Measurements from ENCODE around the gene CEP19.

- TF ChIP-seq CTCF (IDR thresholded peaks at IDR 0.05) (no peak), POLR2A (IDR thresholded peaks at IDR 0.05) (no peak)
Measured at GRCh38 chr3:196737655-196738054, 25.6 kb upstream of the CEP19 start.

Measured in adrenal gland (tissue), 5 donors.